ENCODE data around the gene SH3RF1.

DNA sequence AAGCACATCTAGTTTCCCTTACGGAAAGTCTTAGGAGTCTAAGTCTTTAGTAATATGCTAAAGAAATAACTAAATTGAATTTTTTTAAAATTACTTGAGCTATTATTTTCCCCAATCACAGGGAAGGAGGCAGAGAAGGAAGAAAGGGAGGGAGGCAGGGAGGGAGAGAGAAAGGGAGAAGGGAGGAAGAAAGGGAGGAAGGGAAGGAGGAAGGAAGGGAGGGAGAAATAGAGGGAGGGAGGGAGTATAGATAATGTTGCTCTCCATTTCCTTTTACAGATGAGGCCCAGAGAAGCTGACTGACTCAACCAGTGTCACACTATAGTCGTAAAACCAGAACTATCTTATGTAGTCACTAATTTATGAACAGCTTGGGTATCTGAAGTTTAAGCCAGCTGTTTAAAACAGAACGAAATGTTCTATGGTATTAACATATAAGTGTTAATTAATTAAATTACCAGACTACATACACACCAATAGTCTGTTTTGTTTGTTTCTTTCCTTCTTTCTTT lies 14.6 kb downstream of the SH3RF1 start:
- no peak for TF ChIP-seq SP1 (IDR thresholded peaks at IDR 0.05; ENCODE audit: low read depth)
- TF ChIP-seq, protein P1, sequence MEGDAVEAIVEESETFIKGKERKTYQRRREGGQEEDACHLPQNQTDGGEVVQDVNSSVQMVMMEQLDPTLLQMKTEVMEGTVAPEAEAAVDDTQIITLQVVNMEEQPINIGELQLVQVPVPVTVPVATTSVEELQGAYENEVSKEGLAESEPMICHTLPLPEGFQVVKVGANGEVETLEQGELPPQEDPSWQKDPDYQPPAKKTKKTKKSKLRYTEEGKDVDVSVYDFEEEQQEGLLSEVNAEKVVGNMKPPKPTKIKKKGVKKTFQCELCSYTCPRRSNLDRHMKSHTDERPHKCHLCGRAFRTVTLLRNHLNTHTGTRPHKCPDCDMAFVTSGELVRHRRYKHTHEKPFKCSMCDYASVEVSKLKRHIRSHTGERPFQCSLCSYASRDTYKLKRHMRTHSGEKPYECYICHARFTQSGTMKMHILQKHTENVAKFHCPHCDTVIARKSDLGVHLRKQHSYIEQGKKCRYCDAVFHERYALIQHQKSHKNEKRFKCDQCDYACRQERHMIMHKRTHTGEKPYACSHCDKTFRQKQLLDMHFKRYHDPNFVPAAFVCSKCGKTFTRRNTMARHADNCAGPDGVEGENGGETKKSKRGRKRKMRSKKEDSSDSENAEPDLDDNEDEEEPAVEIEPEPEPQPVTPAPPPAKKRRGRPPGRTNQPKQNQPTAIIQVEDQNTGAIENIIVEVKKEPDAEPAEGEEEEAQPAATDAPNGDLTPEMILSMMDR (IDR thresholded peaks at IDR 0.05 in 2 of 3, conservative IDR thresholded peaks at IDR 0.05 in 1 of 3; ENCODE audit: borderline replicate concordance in 1 of 3, insufficient read depth in 1 of 3, low read depth in 2 of 3, low read length in 2 of 3): no peak
- no peak for TF ChIP-seq POLR2A (IDR thresholded peaks at IDR 0.05; ENCODE audit: borderline replicate concordance, extremely low read depth, insufficient read depth, insufficient read length)
